SH-SY5Y (cell line): Measurements from ENCODE around the gene XBP1.

Experiments used
- GATA2 ChIP-seq: IDR thresholded peaks from 2 replicates; pipeline ENCODE4 v1.6.1; 2011; ENCODE audit warnings: mild to moderate bottlenecking, low read depth, low read length
- GATA3 ChIP-seq: IDR thresholded peaks from 2 replicates; pipeline ENCODE4 v1.6.1; 2011; ENCODE audit warnings: low read depth, mild to moderate bottlenecking, low read length, moderate library complexity

Gene XBP1

DNA sequence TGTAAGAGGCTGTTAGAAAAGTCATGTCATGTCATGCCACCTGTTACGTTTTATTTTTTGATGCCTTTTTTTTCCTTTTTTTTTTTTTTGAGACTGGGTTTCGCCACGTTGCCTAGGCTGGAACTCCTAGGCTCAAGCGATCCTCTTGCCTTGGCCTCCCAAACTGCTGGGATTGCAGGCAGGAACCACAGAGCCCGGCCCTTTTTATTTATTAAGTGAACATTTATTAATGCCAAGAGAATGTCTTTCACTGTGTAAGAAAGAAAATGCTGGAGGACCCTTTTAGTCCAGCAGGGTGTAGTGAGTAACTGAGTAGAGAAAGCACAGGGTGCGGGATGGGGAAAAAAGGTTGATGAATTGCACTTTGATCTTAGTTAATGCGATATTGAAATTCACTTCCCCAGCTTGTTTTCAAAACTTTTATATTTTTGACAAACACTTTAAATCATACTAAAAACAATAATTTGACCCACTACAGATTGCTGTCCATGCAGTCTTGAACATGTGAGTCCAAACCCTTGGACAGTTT, 2.3 kb upstream of the XBP1 start:
- TF ChIP-seq GATA3 (no peak), GATA2 (no peak)

GRCh38 chr22:28801845-28802594, 1.7 kb upstream of the XBP1 start:
- TF ChIP-seq GATA3 = no peak

DNA sequence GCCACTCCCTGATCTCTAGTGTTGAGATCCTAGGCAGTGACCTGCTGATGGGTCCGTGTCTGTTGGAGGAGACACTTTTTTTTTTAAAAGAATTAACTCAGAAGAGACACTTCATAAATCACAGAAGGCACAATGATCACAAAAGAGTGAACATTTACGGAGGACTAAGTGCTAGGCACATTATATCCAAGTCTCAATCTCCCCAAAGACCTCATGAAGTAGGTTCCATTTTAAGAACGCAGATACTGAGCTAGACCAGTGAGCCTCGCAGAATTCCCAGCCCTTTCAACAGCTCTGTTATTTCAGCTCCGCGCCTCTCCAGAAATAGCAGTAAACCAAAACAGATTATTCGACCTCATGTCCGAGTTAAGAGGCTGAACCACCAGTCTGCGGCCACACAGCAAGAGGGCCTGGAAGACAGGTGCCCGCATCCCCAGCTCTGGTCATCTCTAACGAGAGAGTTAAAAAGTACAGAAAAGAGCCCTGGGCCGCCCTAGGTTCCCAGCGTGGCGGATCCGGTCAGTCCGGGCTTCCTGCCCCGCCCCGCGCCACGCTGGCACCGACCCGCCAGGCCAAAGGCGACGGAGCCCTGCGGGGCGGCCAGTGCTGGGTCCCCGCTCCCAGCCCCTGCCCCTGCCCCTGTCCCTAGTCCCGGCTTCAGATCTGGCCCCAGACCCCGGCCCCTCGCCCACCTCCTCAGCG, 612 bp downstream of the XBP1 start:
- TF ChIP-seq GATA2 = no peak
- TF ChIP-seq GATA3 = no peak

DNA sequence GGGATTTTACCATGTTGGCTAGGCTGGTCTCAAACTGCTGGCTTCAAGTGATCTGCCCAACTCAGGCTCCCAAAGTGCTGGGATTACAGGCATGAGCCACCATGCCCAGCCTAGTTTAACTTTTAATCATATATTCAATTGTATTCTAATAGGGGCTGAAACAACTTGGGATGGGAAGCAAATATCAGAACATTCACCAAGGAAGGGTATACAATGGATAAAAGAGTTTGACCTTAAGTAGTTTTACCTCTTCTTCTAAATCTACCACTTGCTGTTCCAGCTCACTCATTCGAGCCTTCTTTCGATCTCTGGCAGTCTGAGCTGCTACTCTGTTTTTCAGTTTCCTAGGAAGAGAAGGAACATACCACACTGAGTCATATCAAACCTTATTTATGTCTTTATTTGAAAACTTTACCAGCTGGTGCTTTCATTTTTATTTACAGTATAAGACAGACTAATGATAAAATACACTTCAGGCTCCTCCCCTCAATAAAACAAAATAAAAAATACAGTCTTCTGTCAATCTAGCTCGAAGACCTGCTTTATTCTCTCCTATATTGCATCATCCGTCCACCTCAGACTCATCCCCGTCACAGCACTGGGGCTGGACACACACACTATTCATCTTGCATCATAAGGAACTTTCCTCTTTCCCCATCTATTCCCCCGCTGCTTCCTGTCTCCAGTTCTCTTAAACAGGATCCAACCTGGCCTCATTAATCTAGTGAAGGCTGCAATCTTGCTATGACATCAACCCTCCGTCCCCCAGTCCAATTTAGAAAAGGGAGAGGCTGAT, 1.4 kb downstream of the XBP1 start:
- no peak for TF ChIP-seq GATA3
- peak; percentile 49; the same call in 1 of the 2 replicates for TF ChIP-seq GATA2

- TF ChIP-seq GATA3 = no peak
Observed at GRCh38 chr22:28795932-28796856, 4.2 kb downstream of the XBP1 start.

- TF ChIP-seq GATA3 (no peak), GATA2 (no peak)
Observed at GRCh38 chr22:28795071-28795693, 5.2 kb downstream of the XBP1 start.

DNA sequence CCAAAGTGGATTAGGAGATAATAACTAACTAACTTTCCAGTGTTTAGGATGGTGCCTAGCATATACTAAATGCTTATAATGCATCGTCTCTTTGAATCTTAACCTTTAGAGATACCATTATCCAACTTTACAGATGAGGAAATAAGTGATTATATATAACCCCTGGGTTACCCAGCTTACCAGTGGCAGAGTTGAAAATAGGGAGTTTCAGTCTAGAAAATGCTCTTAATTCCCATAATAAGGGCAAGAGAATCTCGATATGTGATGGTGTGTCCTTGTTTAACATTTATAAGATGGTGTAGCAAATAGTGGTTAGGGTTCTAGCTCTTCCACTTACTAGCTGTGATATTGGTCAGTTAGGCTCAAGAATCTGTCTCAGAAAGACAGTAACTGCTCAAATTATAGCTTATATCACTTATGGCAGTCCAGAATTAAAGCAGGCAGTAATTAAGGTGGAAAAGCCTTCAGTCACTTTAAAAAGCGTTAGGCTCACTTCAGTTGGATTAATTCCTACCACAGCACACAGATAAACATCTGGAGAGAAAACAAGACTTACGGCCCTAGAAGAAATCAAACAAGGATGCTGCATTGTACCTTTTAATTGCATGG, 6.3 kb downstream of the XBP1 start:
- TF ChIP-seq GATA3 = no peak
- TF ChIP-seq GATA2 = no peak

- TF ChIP-seq GATA3 = no peak
- no peak for TF ChIP-seq GATA2
Observed at GRCh38 chr22:28792491-28793383, 7.6 kb downstream of the XBP1 start.

DNA sequence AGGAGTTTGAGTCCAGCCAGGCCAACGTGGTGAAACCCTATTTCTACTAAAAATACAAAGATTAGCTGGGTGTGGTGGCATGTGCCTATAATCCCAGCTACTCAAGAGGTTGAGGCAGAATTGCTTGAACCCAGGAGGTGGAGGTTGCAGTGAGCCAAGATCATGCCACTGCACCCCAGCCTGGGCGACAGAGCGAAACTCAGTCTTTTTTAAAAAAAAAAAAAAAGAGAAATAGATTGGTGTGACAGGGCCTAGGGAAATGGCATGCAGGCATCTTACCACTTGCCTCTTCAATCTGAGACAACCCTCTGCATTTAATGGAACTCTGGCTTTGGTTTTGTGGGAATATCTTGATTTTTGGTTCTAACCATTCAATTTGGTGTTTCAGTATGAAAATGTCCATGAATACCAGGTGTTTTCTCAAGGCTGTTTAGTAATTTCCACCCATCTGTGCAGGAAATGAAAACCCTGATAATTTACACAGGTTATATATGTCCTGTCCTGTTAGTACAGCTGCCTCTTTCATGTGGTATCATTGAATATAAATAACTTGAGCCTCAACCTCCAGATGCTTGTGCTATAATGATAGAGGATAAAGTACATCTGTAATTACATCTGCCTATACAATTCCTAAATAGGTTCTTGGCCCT, 8.4 kb downstream of the XBP1 start:
- TF ChIP-seq GATA2 (no peak), GATA3 (no peak)

DNA sequence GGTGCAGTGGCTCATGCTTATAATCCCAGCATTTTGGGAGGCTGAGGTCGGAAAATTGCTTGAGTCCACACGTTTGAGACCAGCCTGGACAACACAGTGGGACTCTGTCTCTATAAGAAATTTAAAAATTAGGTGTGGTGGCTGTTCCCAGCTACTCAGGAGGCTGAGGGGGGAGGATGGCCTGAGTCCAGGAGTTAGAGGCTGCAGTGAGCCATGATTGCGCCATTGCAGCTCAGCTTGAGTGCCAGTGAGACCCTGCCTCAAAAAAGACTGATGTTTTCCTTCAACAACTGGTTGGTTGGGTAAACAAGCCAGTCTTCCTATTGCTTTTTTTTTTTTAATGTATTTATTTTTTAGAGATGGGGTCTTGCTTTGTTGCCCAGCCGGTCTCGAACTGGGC, 9.2 kb downstream of the XBP1 start:
- TF ChIP-seq GATA3 (no peak), GATA2 (no peak)

DNA sequence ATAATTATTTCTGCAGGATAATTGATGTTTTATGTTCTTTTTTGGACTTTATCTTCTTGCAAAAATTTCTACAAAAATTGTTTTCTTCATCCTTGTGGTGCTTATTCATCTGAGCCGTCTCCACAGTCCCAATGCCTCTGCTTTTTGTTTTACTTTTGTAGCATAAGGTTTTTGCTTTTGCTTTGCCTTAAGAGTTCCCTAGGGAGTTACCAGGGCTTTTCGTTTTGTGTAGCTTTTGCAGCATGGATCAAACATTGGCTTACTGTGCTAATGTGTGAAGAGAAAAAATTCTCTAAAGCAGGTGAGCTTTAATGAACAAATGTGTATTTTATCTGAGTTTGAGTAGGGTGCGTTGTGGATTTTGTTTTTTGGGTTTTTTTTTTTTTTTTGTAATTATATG, 11.8 kb downstream of the XBP1 start:
- TF ChIP-seq GATA3 (no peak), GATA2 (no peak)
